Activated gamma-delta T cell treated with Interleukin-2 at 50 U/mL for 16 hours (primary cell): ENCODE measurements around the gene GPR3.
"Not testable (repeated sequence)": the region's sequence is repeated elsewhere in the genome, so short reads cannot be mapped to it uniquely, and the experiment has no call there.

Source experiments
- DNase-seq: peaks from one replicate; pipeline ENCODE4 v3.0.0-alpha.2; 2020

The GPR3 gene

GRCh38 chr1:27402349-27402754 lies 9.9 kb downstream of the GPR3 start:
- DNase-seq = no peak

- peak; percentile 33 for DNase-seq
Measured at GRCh38 chr1:27403065-27403726, 10.8 kb downstream of the GPR3 start.

- DNase-seq = no peak
Measured at GRCh38 chr1:27403931-27404330, 11.5 kb downstream of the GPR3 start.

GRCh38 chr1:27405074-27405473 lies 12.7 kb downstream of the GPR3 start:
- DNase-seq = no peak

- DNase-seq = not testable (repeated sequence)
Measured at GRCh38 chr1:27405598-27406361, 13.4 kb downstream of the GPR3 start.

- DNase-seq = no peak
Measured at GRCh38 chr1:27406362-27406680, 13.9 kb downstream of the GPR3 start.

- DNase-seq = not testable (repeated sequence)
Measured at GRCh38 chr1:27406791-27407190, 14.4 kb downstream of the GPR3 start.

GRCh38 chr1:27408151-27408550 lies 15.7 kb downstream of the GPR3 start:
- DNase-seq = no peak

- DNase-seq = no peak
Measured at GRCh38 chr1:27409669-27410068, 17.2 kb downstream of the GPR3 start.

GRCh38 chr1:27410709-27411108 lies 18.3 kb downstream of the GPR3 start:
- no peak for DNase-seq

- no peak for DNase-seq
Measured at GRCh38 chr1:27412502-27412901, 20.1 kb downstream of the GPR3 start.

GRCh38 chr1:27413004-27413403 lies 20.6 kb downstream of the GPR3 start:
- DNase-seq = no peak

GRCh38 chr1:27414091-27414490 lies 21.7 kb downstream of the GPR3 start:
- DNase-seq = no peak

- peak; percentile 42 for DNase-seq
Measured at GRCh38 chr1:27416387-27417111, 24.1 kb downstream of the GPR3 start.

GRCh38 chr1:27417713-27418112 lies 25.3 kb downstream of the GPR3 start:
- no peak for DNase-seq

- DNase-seq = no peak
Measured at GRCh38 chr1:27418326-27419185, 26.1 kb downstream of the GPR3 start.

GRCh38 chr1:27423709-27424108 lies 31.3 kb downstream of the GPR3 start:
- no peak for DNase-seq

- DNase-seq = no peak
Measured at GRCh38 chr1:27427329-27427728, 34.9 kb downstream of the GPR3 start.

- no peak for DNase-seq
Measured at GRCh38 chr1:27427816-27428315, 35.4 kb downstream of the GPR3 start.

GRCh38 chr1:27428316-27429028 lies 36.0 kb downstream of the GPR3 start:
- DNase-seq = no peak

- DNase-seq = no peak
Measured at GRCh38 chr1:27429029-27429425, 36.6 kb downstream of the GPR3 start.
